Mesenchymal stem cell (in vitro differentiated cells and primary cell): ENCODE measurements around the gene TRIM15.

Experiments
- DNase-seq: peaks from one replicate; pipeline ENCODE4 v3.0.0-alpha.2; 2013
- H2AFZ ChIP-seq: one replicate; pipeline ENCODE4 v1.6.1; 2013; ENCODE audit warnings: low read depth, mild to moderate bottlenecking, control low read depth, inconsistent platforms, low read length, moderate library complexity
- H2AK5ac ChIP-seq: 2 replicates; pipeline ENCODE4 v1.6.1; 2013; ENCODE audit warnings: low read length, moderate library complexity, mild to moderate bottlenecking, inconsistent platforms; ENCODE audit not compliant: severe bottlenecking
- H2BK120ac ChIP-seq: one replicate; pipeline ENCODE4 v1.6.1; 2013; ENCODE audit warnings: low read depth, mild to moderate bottlenecking, inconsistent platforms, low read length, moderate library complexity
- H2BK12ac ChIP-seq, 2 experiments: one replicate each; pipeline ENCODE4 v1.6.1; 2013; ENCODE audit warnings: inconsistent platforms in 2 of 2, low read length in 2 of 2, mild to moderate bottlenecking in 2 of 2, moderate library complexity in 2 of 2, control low read depth in 1 of 2
- H2BK15ac ChIP-seq: one replicate; pipeline ENCODE4 v1.6.1; 2013; ENCODE audit warnings: mild to moderate bottlenecking, low read depth, inconsistent platforms; ENCODE audit not compliant: poor library complexity, severe bottlenecking
- H2BK5ac ChIP-seq: 2 replicates; pipeline ENCODE4 v1.6.1; 2013; ENCODE audit warnings: low read depth, mild to moderate bottlenecking, low read length, control low read depth, inconsistent platforms; ENCODE audit not compliant: poor library complexity, severe bottlenecking
- H3K14ac ChIP-seq, 2 experiments: one replicate each; pipeline ENCODE4 v1.6.1; 2013; ENCODE audit warnings: inconsistent platforms in 2 of 2, low read length in 2 of 2, control low read depth in 1 of 2, mild to moderate bottlenecking in 1 of 2, moderate library complexity in 1 of 2
- H3K18ac ChIP-seq, 2 experiments: one replicate each; pipeline ENCODE4 v1.6.1; 2013; ENCODE audit warnings: inconsistent platforms in 2 of 2, low read length in 2 of 2, control low read depth in 1 of 2, low read depth in 1 of 2, mild to moderate bottlenecking in 1 of 2
- H3K23ac ChIP-seq, 2 experiments: one replicate each; pipeline ENCODE4 v1.6.1; 2013; ENCODE audit warnings: inconsistent platforms in 2 of 2, low read length in 2 of 2, mild to moderate bottlenecking in 2 of 2, moderate library complexity in 2 of 2, control low read depth in 1 of 2
- H3K27ac ChIP-seq: 2 replicates; pipeline ENCODE4 v1.5.1; 2013; ENCODE audit warnings: mild to moderate bottlenecking, moderate library complexity, low read length, control low read depth, inconsistent platforms; ENCODE audit not compliant: poor library complexity, severe bottlenecking
- H3K27me3 ChIP-seq, 2 experiments: 2 replicates each; pipeline versions ENCODE4 v1.6.1 to v1.7.0; 2013; ENCODE audit warnings: low read length in 2 of 2, mild to moderate bottlenecking in 2 of 2, moderate library complexity in 2 of 2, control low read depth in 1 of 2, inconsistent platforms in 1 of 2; ENCODE audit not compliant: control insufficient read depth in 1 of 2, insufficient read depth in 1 of 2
- H3K36me3 ChIP-seq, 2 experiments: 2 replicates each; pipeline versions ENCODE4 v1.6.1 to v1.7.0; 2013; ENCODE audit warnings: low read length in 2 of 2, control low read depth in 1 of 2, inconsistent platforms in 1 of 2, low read depth in 1 of 2, mild to moderate bottlenecking in 1 of 2; ENCODE audit not compliant: insufficient read depth in 2 of 2, control insufficient read depth in 1 of 2
- H3K4ac ChIP-seq, 2 experiments: one replicate each; pipeline ENCODE4 v1.6.1; 2013; ENCODE audit warnings: inconsistent platforms in 2 of 2, low read length in 2 of 2, mild to moderate bottlenecking in 2 of 2, moderate library complexity in 2 of 2, control low read depth in 1 of 2, low read depth in 1 of 2
- H3K4me1 ChIP-seq: 2 replicates; pipeline ENCODE4 v1.6.1; 2013; ENCODE audit warnings: low read depth, low read length, control low read depth; ENCODE audit not compliant: control insufficient read depth, insufficient read depth
- H3K4me2 ChIP-seq: 2 replicates; pipeline ENCODE4 v1.6.1; 2013; ENCODE audit warnings: low read length, mild to moderate bottlenecking, inconsistent platforms; ENCODE audit not compliant: poor library complexity, severe bottlenecking
- H3K4me3 ChIP-seq, 2 experiments: 2 replicates each; pipeline versions ENCODE4 v1.5.1 to v1.7.0; 2013; ENCODE audit warnings: low read length in 2 of 2, mild to moderate bottlenecking in 2 of 2, control low read depth in 1 of 2, low read depth in 1 of 2; ENCODE audit not compliant: insufficient read depth in 1 of 2
- H3K79me1 ChIP-seq: replicated peaks from 2 replicates; pipeline ENCODE4 v1.6.1; 2013; ENCODE audit warnings: mild to moderate bottlenecking, control low read depth, low read length, inconsistent platforms; ENCODE audit not compliant: poor library complexity, severe bottlenecking
- H3K9ac ChIP-seq: 2 replicates; pipeline ENCODE4 v1.7.0; 2013; ENCODE audit warnings: mild to moderate bottlenecking, low read length, moderate library complexity
- H3K9me3 ChIP-seq: 2 replicates; pipeline ENCODE4 v1.7.0; 2013; ENCODE audit warnings: mild to moderate bottlenecking, low read length; ENCODE audit not compliant: control insufficient read depth
- H4K8ac ChIP-seq: one replicate; pipeline ENCODE4 v1.6.1; 2013; ENCODE audit warnings: inconsistent platforms, mild to moderate bottlenecking, low read length, moderate library complexity
- H4K91ac ChIP-seq: one replicate; pipeline ENCODE4 v1.6.1; 2013; ENCODE audit warnings: mild to moderate bottlenecking, low read length, inconsistent platforms
- WGBS: methylation state at CpG from one replicate; pipeline ENCODE4 v1.1.7; 2013; ENCODE audit warnings: mixed read lengths; 5-methylcytosine and 5-hydroxymethylcytosine counted together

Gene TRIM15

DNA sequence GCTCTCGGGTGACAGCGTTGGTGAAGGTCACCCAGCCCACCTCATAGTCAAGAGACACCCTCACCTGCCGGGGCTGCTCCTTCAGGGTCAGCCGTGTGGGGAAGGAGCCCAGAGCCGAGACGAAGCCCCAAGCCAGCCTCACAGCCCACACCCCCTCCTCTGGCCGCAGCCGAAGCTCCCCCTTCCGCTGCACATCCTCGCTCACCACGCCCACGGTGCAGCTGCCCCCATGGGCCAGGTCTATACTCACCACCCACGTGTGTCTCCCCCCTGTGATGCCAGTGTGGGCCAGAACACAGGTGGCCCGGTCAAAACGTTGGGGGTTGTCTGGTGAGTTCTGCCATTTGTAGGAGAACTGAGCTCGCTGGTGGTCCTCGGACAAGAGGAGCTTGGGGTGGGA, 9.3 kb upstream of the TRIM15 start:
- H2BK120ac ChIP-seq: no peak overlapping the region
- peak overlapping the region; percentile 9 for H4K91ac ChIP-seq
- H3K4ac ChIP-seq: no peak overlapping the region
- H3K9me3 ChIP-seq: no peaks in the 10 kb centered on the region
- H3K36me3 ChIP-seq: no peaks in the 10 kb centered on the region
- no peak overlapping the region for H3K9ac ChIP-seq
- H3K27me3 ChIP-seq: peaks cover 0 to 28% of the 10 kb centered on the region in 2 experiments
- no peak overlapping the region for H2AFZ ChIP-seq
- no peak overlapping the region for H2BK15ac ChIP-seq
- no peak overlapping the region for H3K4me2 ChIP-seq
- H3K18ac ChIP-seq: no peak overlapping the region
- peaks cover 14% of the 10 kb centered on the region for H3K4me1 ChIP-seq
- no peak overlapping the region for H2BK5ac ChIP-seq
- WGBS: 79% methylated on average over 14 of the region's 17 CpGs
- DNase-seq: no peak
- H3K4me3 ChIP-seq: peak overlapping the region in 1 of 2 experiments; percentile 22
- no peak overlapping the region for H3K23ac ChIP-seq
- H3K14ac ChIP-seq: no peak overlapping the region
- H2AK5ac ChIP-seq: peak overlapping the region; percentile 34
- no peak overlapping the region for H4K8ac ChIP-seq
- H3K79me1 ChIP-seq: no peaks in the 10 kb centered on the region
- no peak overlapping the region for H3K27ac ChIP-seq
- no peak overlapping the region for H2BK12ac ChIP-seq

DNA sequence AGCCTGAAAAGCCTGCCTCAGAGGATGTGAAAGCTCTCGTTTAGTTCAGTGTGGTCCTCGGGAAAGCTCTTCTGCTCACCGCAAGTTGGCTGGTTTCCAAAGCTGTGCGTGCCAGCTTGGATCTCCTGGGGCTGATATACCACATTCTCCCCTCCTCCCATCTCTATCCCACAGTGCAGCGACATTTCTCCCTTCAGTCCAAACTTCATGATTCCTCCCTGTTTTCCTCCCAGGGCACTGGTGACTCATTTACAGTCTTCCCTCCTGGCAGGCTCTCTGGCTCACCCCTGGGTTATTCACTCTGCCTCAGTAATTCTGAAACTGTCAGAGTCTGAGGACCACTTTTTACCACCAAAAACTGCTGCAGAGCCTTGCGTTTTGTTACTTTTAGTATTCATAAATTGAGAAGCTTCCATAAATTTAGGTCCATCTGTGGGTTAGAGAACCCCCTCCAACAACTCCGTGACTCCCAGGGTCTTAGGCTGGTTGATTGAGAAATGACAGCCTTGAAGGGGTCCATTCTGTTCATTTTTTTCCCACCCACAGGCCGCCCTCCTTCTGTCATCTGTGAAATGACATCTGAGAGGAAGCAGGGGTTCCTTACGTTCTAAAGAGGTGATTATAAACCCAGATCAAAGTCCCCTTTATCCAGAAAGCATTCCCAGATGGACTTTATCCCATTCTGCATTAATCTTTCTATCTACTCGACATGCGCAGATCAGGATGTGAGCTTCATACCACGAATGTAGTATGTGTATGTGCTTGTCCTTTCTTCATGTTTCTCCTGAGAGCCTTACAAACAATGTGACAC, 8.4 kb upstream of the TRIM15 start:
- Histone ChIP-seq H3K9me3 (no peaks in the 10 kb centered on the region), H3K14ac (no peak overlapping the region), H2BK12ac (no peak overlapping the region), H3K4ac (no peak overlapping the region), H3K9ac (peak overlapping the region; percentile 41), H3K27me3 (peaks cover 0 to 28% of the 10 kb centered on the region in 2 experiments), H4K8ac (no peak overlapping the region), H3K18ac (no peak overlapping the region), H2AFZ (no peak overlapping the region), H3K23ac (no peak overlapping the region), H2AK5ac (no peak overlapping the region), H3K79me1 (no peaks in the 10 kb centered on the region), H4K91ac (no peak overlapping the region), H3K4me2 (peak overlapping the region; percentile 7), H3K36me3 (no peaks in the 10 kb centered on the region), H3K4me1 (peaks cover 14% of the 10 kb centered on the region), H3K27ac (no peak overlapping the region), H2BK15ac (no peak overlapping the region), H2BK120ac (no peak overlapping the region), H2BK5ac (no peak overlapping the region), H3K4me3 (peak overlapping the region in 1 of 2 experiments; percentile 32)
- 83% methylated on average over 8 of the region's 12 CpGs for WGBS
- DNase-seq: peak; percentile 7

DNA sequence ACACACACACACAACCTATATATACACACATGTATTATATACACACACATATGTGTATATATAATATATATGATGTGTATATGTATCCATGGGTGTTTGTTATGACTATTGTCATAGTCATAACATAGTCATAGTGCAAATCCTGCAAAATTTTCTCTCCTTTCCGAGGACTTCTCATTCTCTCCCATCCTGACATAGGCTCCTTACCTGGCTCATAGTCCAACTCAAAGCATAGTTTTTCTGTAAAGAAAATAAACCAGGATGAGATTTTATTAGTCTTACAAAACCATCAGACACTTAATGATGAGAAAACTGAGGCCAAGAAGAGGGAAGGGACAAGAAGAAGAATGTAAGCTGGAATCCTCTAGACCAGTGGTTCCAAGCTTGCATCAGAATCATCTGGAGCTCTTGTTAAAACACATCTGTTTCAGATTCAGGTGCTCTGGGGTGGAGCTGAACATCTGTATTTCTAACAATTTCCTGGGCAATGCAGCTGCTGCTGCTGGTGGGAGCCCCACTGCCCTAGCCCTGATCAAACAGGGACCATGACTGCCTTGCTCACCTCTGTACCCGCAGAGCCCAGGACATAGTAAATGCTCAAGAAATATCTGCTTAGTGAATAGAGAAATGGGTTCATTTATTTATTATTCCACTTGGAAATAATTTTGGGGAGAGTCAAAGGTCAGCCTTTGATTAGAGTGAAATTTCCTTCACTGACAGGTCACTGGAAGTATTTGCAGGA, 7.7 kb upstream of the TRIM15 start:
- Histone ChIP-seq H3K4me2 (no peak overlapping the region), H2BK15ac (no peak overlapping the region), H4K91ac (no peak overlapping the region), H3K9me3 (no peaks in the 10 kb centered on the region), H3K4me3 (no peak overlapping the region), H3K36me3 (no peaks in the 10 kb centered on the region), H4K8ac (no peak overlapping the region), H3K4ac (no peak overlapping the region), H2BK12ac (no peak overlapping the region), H3K27me3 (peaks cover 0 to 21% of the 10 kb centered on the region in 2 experiments), H3K27ac (no peak overlapping the region), H2AFZ (no peak overlapping the region), H2BK5ac (no peak overlapping the region), H3K23ac (no peak overlapping the region), H2AK5ac (no peak overlapping the region), H3K79me1 (no peaks in the 10 kb centered on the region), H3K18ac (no peak overlapping the region), H3K9ac (peak overlapping the region; percentile 41), H3K14ac (no peak overlapping the region), H3K4me1 (peaks cover 14% of the 10 kb centered on the region), H2BK120ac (no peak overlapping the region)
- WGBS: 100% methylated on average over 1 of the region's 2 CpGs
- DNase-seq: no peak

DNA sequence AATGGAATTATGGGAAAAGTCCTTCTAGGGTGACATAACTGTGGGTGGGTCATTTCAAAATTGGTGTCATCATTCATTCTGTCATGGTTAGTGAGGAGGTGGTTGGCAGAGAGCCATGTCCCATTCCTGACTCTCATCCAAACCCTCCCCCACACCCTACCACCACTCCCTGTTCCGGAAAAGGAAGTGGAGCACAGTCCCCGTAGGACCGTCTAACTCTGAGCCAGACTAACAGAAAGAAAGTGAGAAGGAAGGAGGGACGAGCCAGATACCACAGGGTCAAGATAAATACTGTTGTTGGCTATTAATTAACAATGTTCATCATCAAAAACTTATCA, 7.1 kb upstream of the TRIM15 start:
- Histone ChIP-seq H3K9ac (no peak overlapping the region), H3K27me3 (peaks cover 0 to 16% of the 10 kb centered on the region in 2 experiments), H3K9me3 (no peaks in the 10 kb centered on the region), H3K27ac (no peak overlapping the region), H2BK15ac (no peak overlapping the region), H3K18ac (no peak overlapping the region), H2BK120ac (no peak overlapping the region), H3K36me3 (no peaks in the 10 kb centered on the region), H3K23ac (no peak overlapping the region), H3K79me1 (no peaks in the 10 kb centered on the region), H3K14ac (no peak overlapping the region), H3K4me2 (no peak overlapping the region), H4K91ac (no peak overlapping the region), H4K8ac (no peak overlapping the region), H2AFZ (no peak overlapping the region), H2BK12ac (no peak overlapping the region), H3K4me1 (peaks cover 14% of the 10 kb centered on the region), H2AK5ac (no peak overlapping the region), H3K4me3 (no peak overlapping the region), H3K4ac (no peak overlapping the region), H2BK5ac (no peak overlapping the region)
- no peak for DNase-seq
- WGBS: no CpG with 5 or more reads among the region's 4 CpGs
